ENCODE measurements around the gene HERC6.
"Not testable (repeated sequence)": the region's sequence is repeated elsewhere in the genome, so short reads cannot be mapped to it uniquely, and the experiment has no call there.

Gene HERC6

GRCh38 chr4:88366460-88366859, 12.2 kb upstream of the HERC6 start:
- no peak overlapping the region for H3K4me3 ChIP-seq (ENCODE audit: low read length)
- DNase-seq (ENCODE audit: low read depth), result no peak
- TF ChIP-seq CTCF (conservative IDR thresholded peaks at IDR 0.05; ENCODE audit: low read depth, low read length), result no peak

GRCh38 chr4:88367826-88368225, 10.8 kb upstream of the HERC6 start:
- DNase-seq (ENCODE audit: low read depth), result no peak
- no peak for TF ChIP-seq CTCF (conservative IDR thresholded peaks at IDR 0.05; ENCODE audit: low read depth, low read length)
- H3K4me3 ChIP-seq (ENCODE audit: low read length), result no peak overlapping the region

GRCh38 chr4:88369180-88369812, 9.4 kb upstream of the HERC6 start:
- TF ChIP-seq CTCF (conservative IDR thresholded peaks at IDR 0.05; ENCODE audit: low read depth, low read length), result peak; percentile 76
- not testable (repeated sequence) for H3K4me3 ChIP-seq (ENCODE audit: low read length)
- peak; percentile 2 for DNase-seq (ENCODE audit: low read depth)

- no peak for DNase-seq (ENCODE audit: low read depth)
- TF ChIP-seq CTCF (conservative IDR thresholded peaks at IDR 0.05; ENCODE audit: low read depth, low read length), result no peak
- H3K4me3 ChIP-seq (ENCODE audit: low read length), result no peak overlapping the region
Measured at GRCh38 chr4:88381123-88381522, 2.5 kb downstream of the HERC6 start.

- H3K4me3 ChIP-seq (ENCODE audit: low read length), result no peak overlapping the region
- DNase-seq (ENCODE audit: low read depth), result no peak
- no peak for TF ChIP-seq CTCF (conservative IDR thresholded peaks at IDR 0.05; ENCODE audit: low read depth, low read length)
Measured at GRCh38 chr4:88382621-88383020, 4.0 kb downstream of the HERC6 start.

- no peak for DNase-seq (ENCODE audit: low read depth)
- no peak overlapping the region for H3K4me3 ChIP-seq (ENCODE audit: low read length)
- TF ChIP-seq CTCF (conservative IDR thresholded peaks at IDR 0.05; ENCODE audit: low read depth, low read length), result no peak
Measured at GRCh38 chr4:88390128-88390527, 11.5 kb downstream of the HERC6 start.

GRCh38 chr4:88391703-88392102, 13.1 kb downstream of the HERC6 start:
- no peak for TF ChIP-seq CTCF (conservative IDR thresholded peaks at IDR 0.05; ENCODE audit: low read depth, low read length)
- H3K4me3 ChIP-seq (ENCODE audit: low read length), result no peak overlapping the region
- DNase-seq (ENCODE audit: low read depth), result no peak

Measured in retinal pigment epithelial cell (primary cell).